Measurements from ENCODE around the gene C6orf118. TPM values are rescaled to one million over a fixed set of nuclear protein-coding genes. Genes with fewer than 3 reads are reported as not detected.

C6orf118 gene
- total and polyA plus RNA-seq, 2 donors (not counting 3 experiments of a cell fraction or from before 2014, with no cell fraction given), result not detected

DNA sequence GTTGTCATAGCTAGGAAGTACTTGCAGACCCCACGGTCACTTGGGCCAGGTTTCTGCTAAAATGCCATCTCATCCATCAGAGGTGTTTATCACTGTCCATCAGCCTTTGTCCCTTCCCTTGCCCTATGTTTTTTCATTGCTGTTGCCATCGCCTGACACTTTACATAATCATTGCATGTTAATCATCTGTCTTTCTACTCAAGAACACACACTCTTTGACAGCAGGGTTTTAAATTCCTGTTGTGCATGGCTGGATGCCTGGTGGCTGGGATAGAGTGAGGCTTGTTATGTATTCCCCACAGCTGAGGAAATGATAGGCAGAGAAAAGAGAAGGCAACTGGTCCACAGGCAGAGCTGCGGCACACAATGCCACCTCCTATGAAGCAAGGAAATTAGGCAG, 11.7 kb upstream of the C6orf118 start:
- no peak overlapping the region for H3K9ac ChIP-seq (replicated peaks; ENCODE audit: extremely low read depth, insufficient read depth, low read length)
- H3K4me2 ChIP-seq (ENCODE audit: insufficient read depth, low read length), result no peak overlapping the region
- H2AFZ ChIP-seq (ENCODE audit: low read depth, low read length), result no peak overlapping the region
- FAIRE-seq (no peak), DNase-seq (ENCODE audit: low read depth, low spot score) (no peak)
- H3K27ac ChIP-seq (ENCODE audit: insufficient read depth, low read depth, low read length), result no peak overlapping the region
- no peaks in the 10 kb centered on the region for H3K4me1 ChIP-seq (ENCODE audit: control insufficient read depth, extremely low read depth, insufficient read depth, low read length)
- TF ChIP-seq, protein P1, sequence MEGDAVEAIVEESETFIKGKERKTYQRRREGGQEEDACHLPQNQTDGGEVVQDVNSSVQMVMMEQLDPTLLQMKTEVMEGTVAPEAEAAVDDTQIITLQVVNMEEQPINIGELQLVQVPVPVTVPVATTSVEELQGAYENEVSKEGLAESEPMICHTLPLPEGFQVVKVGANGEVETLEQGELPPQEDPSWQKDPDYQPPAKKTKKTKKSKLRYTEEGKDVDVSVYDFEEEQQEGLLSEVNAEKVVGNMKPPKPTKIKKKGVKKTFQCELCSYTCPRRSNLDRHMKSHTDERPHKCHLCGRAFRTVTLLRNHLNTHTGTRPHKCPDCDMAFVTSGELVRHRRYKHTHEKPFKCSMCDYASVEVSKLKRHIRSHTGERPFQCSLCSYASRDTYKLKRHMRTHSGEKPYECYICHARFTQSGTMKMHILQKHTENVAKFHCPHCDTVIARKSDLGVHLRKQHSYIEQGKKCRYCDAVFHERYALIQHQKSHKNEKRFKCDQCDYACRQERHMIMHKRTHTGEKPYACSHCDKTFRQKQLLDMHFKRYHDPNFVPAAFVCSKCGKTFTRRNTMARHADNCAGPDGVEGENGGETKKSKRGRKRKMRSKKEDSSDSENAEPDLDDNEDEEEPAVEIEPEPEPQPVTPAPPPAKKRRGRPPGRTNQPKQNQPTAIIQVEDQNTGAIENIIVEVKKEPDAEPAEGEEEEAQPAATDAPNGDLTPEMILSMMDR (IDR thresholded peaks at IDR 0.05; ENCODE audit: extremely low read depth in 1 of 2, insufficient read depth in 1 of 2, low read depth in 1 of 2, low read length in 2 of 2), result no peak
- TF ChIP-seq FOS (IDR thresholded peaks at IDR 0.05; ENCODE audit: borderline replicate concordance, insufficient read depth, low read length) (no peak), POLR2A (IDR thresholded peaks at IDR 0.05; ENCODE audit: low read depth, low read length) (no peak), EZH2 (IDR thresholded peaks at IDR 0.05; ENCODE audit: borderline replicate concordance, low read depth, low read length, severe bottlenecking) (no peak), MYC (IDR thresholded peaks at IDR 0.05; ENCODE audit: low read depth, low read length) (no peak), POLR2AphosphoS5 (IDR thresholded peaks at IDR 0.05; ENCODE audit: insufficient read depth, low read depth, low read length) (no peak), GATA2 (IDR thresholded peaks at IDR 0.05; ENCODE audit: insufficient read depth, insufficient read length, low read depth, low read length) (no peak), JUN (IDR thresholded peaks at IDR 0.05; ENCODE audit: borderline replicate concordance, insufficient read depth, insufficient read length, low read depth) (no peak)
- TF ChIP-seq, protein P2, sequence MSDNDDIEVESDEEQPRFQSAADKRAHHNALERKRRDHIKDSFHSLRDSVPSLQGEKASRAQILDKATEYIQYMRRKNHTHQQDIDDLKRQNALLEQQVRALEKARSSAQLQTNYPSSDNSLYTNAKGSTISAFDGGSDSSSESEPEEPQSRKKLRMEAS (IDR thresholded peaks at IDR 0.05; ENCODE audit: insufficient read depth, insufficient read length), result no peak
- no peaks in the 10 kb centered on the region for H3K36me3 ChIP-seq (ENCODE audit: control insufficient read depth in 2 of 2, extremely low read depth in 1 of 2, insufficient read depth in 2 of 2, low read length in 2 of 2)
- POLR2A ChIA-PET, result no interaction called here
- BruUV-seq (replicated peaks), result no TSS peak
- H3K9me1 ChIP-seq (replicated peaks; ENCODE audit: control insufficient read depth, extremely low read depth, insufficient read depth, low read length), result no peaks in the 10 kb centered on the region
- no peaks in the 10 kb centered on the region for H3K9me3 ChIP-seq (replicated peaks; ENCODE audit: control insufficient read depth, insufficient read depth, low read length)
- CTCF ChIA-PET, result no interaction called here
- no peaks in the 10 kb centered on the region for H3K79me2 ChIP-seq (ENCODE audit: control insufficient read depth, insufficient read depth, low read length)
- dilution Hi-C loops (cut with MboI; ENCODE audit: extremely low pct_ligation_motif_present, low sequenced_read_pairs), result no loop called here
- intact Hi-C loops (cut with micrococcal nuclease), result no loop called here
- H4K20me1 ChIP-seq (replicated peaks; ENCODE audit: control insufficient read depth, extremely low read depth, insufficient read depth, low read length), result no peaks in the 10 kb centered on the region
- H3K4me3 ChIP-seq (replicated peaks in 1 of 3; ENCODE audit: insufficient read depth in 1 of 3, low read depth in 1 of 3, low read length in 3 of 3), result no peak overlapping the region
- no peaks in the 10 kb centered on the region for H3K27me3 ChIP-seq (ENCODE audit: control insufficient read depth in 2 of 2, insufficient read depth in 2 of 2, low read length in 2 of 2)

All from endothelial cell of umbilical vein (primary cell).